ENCODE measurements around the gene KSR2.

Gene KSR2

DNA sequence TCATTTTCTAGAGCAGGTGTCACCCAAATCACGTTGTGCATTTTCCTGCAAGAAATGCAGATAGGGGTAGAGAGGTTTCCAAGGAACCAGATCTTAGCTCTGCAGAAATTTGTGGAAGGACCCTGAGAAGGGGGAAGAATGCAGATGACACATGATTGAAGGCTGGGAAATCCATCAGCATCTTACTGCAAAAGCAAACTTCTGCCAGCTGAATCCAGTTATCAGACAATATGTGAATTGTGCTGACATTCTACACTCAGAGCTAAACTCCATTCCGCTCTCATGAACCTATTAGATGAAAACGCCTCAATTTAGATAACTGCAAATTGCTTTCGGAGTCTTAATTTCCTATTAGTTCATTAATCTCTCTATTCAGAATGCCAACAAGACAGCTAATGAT, 396.0 kb downstream of the KSR2 start:
- TF ChIP-seq, protein P1, sequence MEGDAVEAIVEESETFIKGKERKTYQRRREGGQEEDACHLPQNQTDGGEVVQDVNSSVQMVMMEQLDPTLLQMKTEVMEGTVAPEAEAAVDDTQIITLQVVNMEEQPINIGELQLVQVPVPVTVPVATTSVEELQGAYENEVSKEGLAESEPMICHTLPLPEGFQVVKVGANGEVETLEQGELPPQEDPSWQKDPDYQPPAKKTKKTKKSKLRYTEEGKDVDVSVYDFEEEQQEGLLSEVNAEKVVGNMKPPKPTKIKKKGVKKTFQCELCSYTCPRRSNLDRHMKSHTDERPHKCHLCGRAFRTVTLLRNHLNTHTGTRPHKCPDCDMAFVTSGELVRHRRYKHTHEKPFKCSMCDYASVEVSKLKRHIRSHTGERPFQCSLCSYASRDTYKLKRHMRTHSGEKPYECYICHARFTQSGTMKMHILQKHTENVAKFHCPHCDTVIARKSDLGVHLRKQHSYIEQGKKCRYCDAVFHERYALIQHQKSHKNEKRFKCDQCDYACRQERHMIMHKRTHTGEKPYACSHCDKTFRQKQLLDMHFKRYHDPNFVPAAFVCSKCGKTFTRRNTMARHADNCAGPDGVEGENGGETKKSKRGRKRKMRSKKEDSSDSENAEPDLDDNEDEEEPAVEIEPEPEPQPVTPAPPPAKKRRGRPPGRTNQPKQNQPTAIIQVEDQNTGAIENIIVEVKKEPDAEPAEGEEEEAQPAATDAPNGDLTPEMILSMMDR (IDR thresholded peaks at IDR 0.05) = no peak

GRCh38 chr12:117571321-117571720, 397.5 kb downstream of the KSR2 start:
- TF ChIP-seq, protein P1 (IDR thresholded peaks at IDR 0.05) = no peak

DNA sequence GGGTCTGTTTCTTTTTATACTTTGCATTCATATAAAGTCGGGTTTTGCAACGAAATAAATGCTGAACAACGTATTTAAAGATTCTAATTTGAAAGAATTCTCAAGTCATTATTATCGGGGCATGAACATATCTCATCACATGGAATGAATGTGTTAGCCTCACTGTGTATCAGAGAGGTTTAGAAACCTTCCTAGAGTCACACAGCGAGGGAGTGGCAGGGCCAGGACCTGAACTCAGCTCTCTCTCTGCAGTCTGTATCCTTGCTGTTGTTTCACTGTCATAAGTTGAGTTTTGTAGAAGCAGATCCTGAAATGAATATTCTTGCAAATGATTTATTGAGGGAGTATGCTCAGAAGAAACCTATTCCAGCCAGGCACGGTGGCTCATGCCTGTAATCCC, 398.2 kb downstream of the KSR2 start:
- TF ChIP-seq, protein P1 (IDR thresholded peaks at IDR 0.05) = no peak

GRCh38 chr12:117567644-117568216, 401.1 kb downstream of the KSR2 start:
- TF ChIP-seq, protein P1 (IDR thresholded peaks at IDR 0.05) = no peak

GRCh38 chr12:117564881-117565280, 403.9 kb downstream of the KSR2 start:
- TF ChIP-seq, protein P1 (IDR thresholded peaks at IDR 0.05) = no peak

GRCh38 chr12:117563706-117564105, 405.1 kb downstream of the KSR2 start:
- TF ChIP-seq, protein P1 (IDR thresholded peaks at IDR 0.05) = no peak

- TF ChIP-seq, protein P1 (IDR thresholded peaks at IDR 0.05) = no peak
These were observed 405.8 kb downstream of the KSR2 start for GRCh38 chr12:117563007-117563406.

GRCh38 chr12:117561990-117562389, 406.8 kb downstream of the KSR2 start:
- TF ChIP-seq, protein P1 (IDR thresholded peaks at IDR 0.05) = no peak
